Liver (tissue), 9 donors: Measurements from ENCODE around the gene CASTOR2. TPM values are rescaled to one million over a fixed set of nuclear protein-coding genes. Genes with fewer than 3 reads are reported as not detected.
"Not testable (repeated sequence)": the region's sequence is repeated elsewhere in the genome, so short reads cannot be mapped to it uniquely, and the experiment has no call there.

Experiments used
- DNase-seq: peaks from one replicate; pipeline ENCODE4 v3.0.0-alpha.2; 2017; ENCODE audit warnings: low spot score
- H3K27ac ChIP-seq, 2 donors: one replicate each; pipeline ENCODE4 v1.7.0; 2013; ENCODE audit warnings: inconsistent platforms in 2 of 2, low read length in 2 of 2, control low read depth in 1 of 2, low read depth in 1 of 2, mild to moderate bottlenecking in 1 of 2
- H3K27me3 ChIP-seq, 4 donors: one replicate each; pipeline versions ENCODE4 v1.6.1 to v1.7.0; 2013; ENCODE audit warnings: low read length in 3 of 4, inconsistent platforms in 1 of 4, mild to moderate bottlenecking in 1 of 4, moderate library complexity in 1 of 4; ENCODE audit not compliant: control insufficient read depth in 4 of 4, insufficient read depth in 4 of 4
- H3K36me3 ChIP-seq, 4 donors: one replicate each; pipeline versions ENCODE4 v1.6.1 to v1.7.0; 2013; ENCODE audit warnings: low read length in 3 of 4, mild to moderate bottlenecking in 3 of 4, low read depth in 1 of 4, moderate library complexity in 1 of 4; ENCODE audit not compliant: control insufficient read depth in 4 of 4, insufficient read depth in 3 of 4
- H3K4me1 ChIP-seq, 4 donors: one replicate each; pipeline versions ENCODE4 v1.6.1 to v1.7.0; 2013; ENCODE audit warnings: low read length in 3 of 4, mild to moderate bottlenecking in 3 of 4, moderate library complexity in 1 of 4; ENCODE audit not compliant: control insufficient read depth in 4 of 4, insufficient read depth in 4 of 4
- H3K4me3 ChIP-seq, 3 donors: one replicate each; pipeline versions ENCODE4 v1.6.1 to v1.7.0; 2013; ENCODE audit warnings: low read length in 3 of 3, control low read depth in 1 of 3, low read depth in 1 of 3, mild to moderate bottlenecking in 1 of 3
- H3K9ac ChIP-seq, 2 donors: one replicate each; pipeline ENCODE4 v1.7.0; 2013; ENCODE audit warnings: low read length in 2 of 2, mild to moderate bottlenecking in 2 of 2, moderate library complexity in 2 of 2, control low read depth in 1 of 2, low read depth in 1 of 2
- H3K9me3 ChIP-seq, 4 donors: one replicate each; pipeline versions ENCODE4 v1.6.1 to v1.7.0; 2013; ENCODE audit warnings: low read length in 3 of 4; ENCODE audit not compliant: control insufficient read depth in 4 of 4
- CTCF ChIP-seq: fragments of 150-350 bp; IDR thresholded peaks from 2 replicates; pipeline ENCODE4 v1.5.1; 2017; ENCODE audit warnings: improper control_type of control experiment, low read depth, low read length; ENCODE audit not compliant: missing input control
- FOXA1 ChIP-seq: IDR thresholded peaks from 2 replicates; pipeline ENCODE4 v1.6.1; 2016; ENCODE audit warnings: antibody characterized with exemption
- FOXA2 ChIP-seq: IDR thresholded peaks from 2 replicates; pipeline ENCODE4 v1.6.1; 2016; ENCODE audit warnings: antibody characterized with exemption
- HNF4G ChIP-seq: IDR thresholded peaks from 2 replicates; pipeline ENCODE4 v1.6.1; 2016; ENCODE audit warnings: antibody characterized with exemption
- NR2F2 ChIP-seq: IDR thresholded peaks from 2 replicates; pipeline ENCODE4 v1.6.1; 2016; ENCODE audit warnings: antibody characterized with exemption
- REST ChIP-seq: IDR thresholded peaks from 2 replicates; pipeline ENCODE4 v1.6.1; 2016; ENCODE audit warnings: antibody characterized with exemption, mild to moderate bottlenecking
- TAF1 ChIP-seq: conservative IDR thresholded peaks from 2 replicates; pipeline ENCODE4 v1.6.1; 2016; ENCODE audit warnings: antibody characterized with exemption, mild to moderate bottlenecking
- YY1 ChIP-seq: IDR thresholded peaks from 2 replicates; pipeline ENCODE4 v1.6.1; 2016; ENCODE audit warnings: antibody characterized with exemption, mild to moderate bottlenecking
- WGBS: extraction: QIAGEN DNeasy Blood & Tissue Kit; methylation state at CpG from one replicate; pipeline ENCODE4 v1.1.7; 2013; 5-methylcytosine and 5-hydroxymethylcytosine counted together
- polyA plus RNA-seq, 2 donors: library from polyadenylated mRNA; stranded (reverse) in 1 of 2; unstranded in 1 of 2; fragments of 200-250 nt in 1 of 2; fragments of >200 nt in 1 of 2; fragmentation: Nextera tagmentation in 1 of 2; extraction: Ambion mirVana in 1 of 2; gene quantifications; one replicate each; pipeline versions ENCODE4 v1.2.1 to v1.2.3, GENCODE V29; 2013 to 2015
- total RNA-seq, 2 donors: library from RNA; depleted of rRNA; stranded (reverse); fragments of >200 nt; gene quantifications; one replicate each; pipeline ENCODE4 v1.2.3, GENCODE V29; 2014
- TF ChIP-seq, protein P1 (sequence below): IDR thresholded peaks from 2 replicates; pipeline ENCODE4 v1.6.1; 2016; ENCODE audit warnings: antibody characterized with exemption
- TF ChIP-seq, protein P2 (sequence below): IDR thresholded peaks from 2 replicates; pipeline ENCODE4 v1.6.1; 2016; ENCODE audit warnings: antibody characterized with exemption
- donor health status: healthy.
- donor health status: healthy.
- donor health status: healthy.
- donor health status: healthy.
- donor health status: healthy.

The CASTOR2 gene
- total and polyA plus RNA-seq, 4 donors = 0.17 to 5.0 (median 1.4) TPM

DNA sequence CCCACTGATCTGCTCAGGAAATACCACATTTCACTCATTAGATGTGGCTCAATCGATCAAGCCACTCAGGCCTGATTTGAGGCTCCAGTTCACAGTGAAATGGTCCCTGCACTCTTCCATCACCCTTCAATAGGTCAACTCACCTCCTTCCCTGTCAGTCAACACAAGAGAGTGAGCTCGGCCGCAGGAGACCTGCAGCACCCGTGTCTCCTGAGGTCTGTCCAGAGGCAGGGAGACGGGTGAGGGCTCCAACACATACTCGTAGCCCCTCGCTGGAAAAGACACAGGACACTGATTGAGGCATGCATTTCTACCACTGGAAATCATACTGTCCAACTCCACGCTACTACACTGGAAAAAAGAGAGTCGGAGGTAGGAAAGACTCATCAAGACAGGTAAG lies 102.0 kb downstream of the CASTOR2 start (continued):
- no peak for TF ChIP-seq REST

- Histone ChIP-seq H3K36me3 (peaks cover 2 to 20% (median 8%) of the 10 kb centered on the region in 4 donors), H3K27me3 (no peaks in the 10 kb centered on the region), H3K9me3 (no peaks in the 10 kb centered on the region), H3K9ac (peak overlapping the region; percentile 45 to 82), H3K4me3 (peak overlapping the region; percentile 38 to 72 (median 71)), H3K4me1 (peaks cover 2 to 11% (median 7%) of the 10 kb centered on the region in 4 donors), H3K27ac (peak overlapping the region; percentile 76 to 84)
- WGBS = 5% methylated on average over 9 of the region's 9 CpGs
- TF ChIP-seq FOXA1 = no peak
- no peak for TF ChIP-seq FOXA2
- no peak for TF ChIP-seq TAF1
- TF ChIP-seq REST = no peak
- TF ChIP-seq, protein P1, sequence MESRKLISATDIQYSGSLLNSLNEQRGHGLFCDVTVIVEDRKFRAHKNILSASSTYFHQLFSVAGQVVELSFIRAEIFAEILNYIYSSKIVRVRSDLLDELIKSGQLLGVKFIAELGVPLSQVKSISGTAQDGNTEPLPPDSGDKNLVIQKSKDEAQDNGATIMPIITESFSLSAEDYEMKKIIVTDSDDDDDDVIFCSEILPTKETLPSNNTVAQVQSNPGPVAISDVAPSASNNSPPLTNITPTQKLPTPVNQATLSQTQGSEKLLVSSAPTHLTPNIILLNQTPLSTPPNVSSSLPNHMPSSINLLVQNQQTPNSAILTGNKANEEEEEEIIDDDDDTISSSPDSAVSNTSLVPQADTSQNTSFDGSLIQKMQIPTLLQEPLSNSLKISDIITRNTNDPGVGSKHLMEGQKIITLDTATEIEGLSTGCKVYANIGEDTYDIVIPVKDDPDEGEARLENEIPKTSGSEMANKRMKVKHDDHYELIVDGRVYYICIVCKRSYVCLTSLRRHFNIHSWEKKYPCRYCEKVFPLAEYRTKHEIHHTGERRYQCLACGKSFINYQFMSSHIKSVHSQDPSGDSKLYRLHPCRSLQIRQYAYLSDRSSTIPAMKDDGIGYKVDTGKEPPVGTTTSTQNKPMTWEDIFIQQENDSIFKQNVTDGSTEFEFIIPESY = no peak
- TF ChIP-seq CTCF = no peak
- no peak for TF ChIP-seq HNF4G
- TF ChIP-seq, protein P2, sequence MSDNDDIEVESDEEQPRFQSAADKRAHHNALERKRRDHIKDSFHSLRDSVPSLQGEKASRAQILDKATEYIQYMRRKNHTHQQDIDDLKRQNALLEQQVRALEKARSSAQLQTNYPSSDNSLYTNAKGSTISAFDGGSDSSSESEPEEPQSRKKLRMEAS = no peak
- TF ChIP-seq NR2F2 = no peak
- TF ChIP-seq YY1 = no peak
- DNase-seq = no peak
Measured at GRCh38 chr7:75072981-75073283, 108.4 kb downstream of the CASTOR2 start.

- Histone ChIP-seq H3K27ac (peak overlapping the region; percentile 76 to 84), H3K9ac (peak overlapping the region in 1 of 2 donors; percentile 82), H3K4me1 (peaks cover 2 to 11% (median 7%) of the 10 kb centered on the region in 4 donors), H3K36me3 (peaks cover 2 to 12% (median 8%) of the 10 kb centered on the region in 4 donors), H3K4me3 (peak overlapping the region in 1 of 3 donors; percentile 72)
- H3K27me3 ChIP-seq, DNase-seq, H3K9me3 ChIP-seq: not testable (repeated sequence)
- WGBS = 76% methylated on average over 6 of the region's 8 CpGs
Measured at GRCh38 chr7:75074262-75074641, 109.7 kb downstream of the CASTOR2 start.
